Measurements from ENCODE around the gene DOK4. TPM values are rescaled to one million over a fixed set of nuclear protein-coding genes. Genes with fewer than 3 reads are reported as not detected.

The DOK4 gene
- total RNA-seq, 1 donor from 2014 or later: 25.5 TPM

DNA sequence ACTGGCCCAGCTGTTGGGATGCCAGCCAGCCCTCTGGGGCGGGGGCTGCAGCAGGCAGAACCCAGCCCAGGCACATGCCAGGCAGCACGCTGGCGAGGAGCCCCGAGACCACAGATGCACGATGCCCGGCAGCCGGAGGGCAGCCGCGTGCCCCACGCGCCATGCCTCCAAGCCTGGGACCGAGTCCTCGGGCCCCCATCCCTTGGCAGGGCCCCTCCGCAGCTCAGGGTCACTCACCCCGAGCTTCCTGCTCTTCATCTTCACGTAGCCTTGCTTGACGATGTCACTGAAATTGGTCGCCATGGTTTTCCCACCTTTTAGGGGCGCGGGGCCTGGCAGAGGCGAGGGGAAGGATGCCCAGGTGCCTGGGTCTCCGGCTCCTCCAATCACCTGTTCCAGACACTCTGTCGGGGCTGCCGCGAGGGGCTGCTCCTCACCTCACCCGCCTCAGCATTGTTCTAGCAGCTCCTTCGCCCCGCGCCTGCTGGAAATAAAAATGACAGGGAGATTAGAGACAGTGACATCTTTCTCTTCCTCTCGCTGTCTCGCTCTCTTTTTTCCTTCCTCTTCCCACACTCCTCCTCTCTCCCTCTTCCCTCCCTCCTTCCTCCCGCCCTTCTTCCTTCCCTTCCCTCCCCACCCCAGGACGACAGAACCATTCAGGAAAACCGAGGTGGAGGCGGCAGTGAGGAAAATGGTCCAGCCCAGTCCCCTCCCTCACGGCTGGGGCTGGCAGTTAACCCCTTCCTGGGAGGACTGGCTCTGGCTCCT lies 6.9 kb downstream of the DOK4 start:
- Mint-ChIP-seq H3K27ac (ENCODE audit: unreplicated experiment) (no peak overlapping the region), H3K4me1 (ENCODE audit: low read depth, unreplicated experiment) (peaks cover 9% of the 10 kb centered on the region), H3K4me3 (ENCODE audit: unreplicated experiment) (peak overlapping the region; percentile 81), H3K36me3 (ENCODE audit: low read depth, unreplicated experiment) (peaks cover 2% of the 10 kb centered on the region), H3K9me3 (ENCODE audit: unreplicated experiment) (no peaks in the 10 kb centered on the region), H3K27me3 (ENCODE audit: low read depth, unreplicated experiment) (no peaks in the 10 kb centered on the region)
- H3K4me1 ChIP-seq (ENCODE audit: insufficient read depth, low read length): peaks cover 20% of the 10 kb centered on the region
- FAIRE-seq (no peak), DNase-seq (ENCODE audit: low read depth) (peak; percentile 54)
- no peaks in the 10 kb centered on the region for H3K9me3 ChIP-seq (ENCODE audit: insufficient read depth, low read depth, low read length)
- no peaks in the 10 kb centered on the region for H3K36me3 ChIP-seq (ENCODE audit: insufficient read depth, low read length)
- peak overlapping the region; percentile 94 for H3K4me2 ChIP-seq (ENCODE audit: low read length)
- H4K20me1 ChIP-seq (ENCODE audit: insufficient read depth, low read length): peaks cover 25% of the 10 kb centered on the region
- TF ChIP-seq, protein P1, sequence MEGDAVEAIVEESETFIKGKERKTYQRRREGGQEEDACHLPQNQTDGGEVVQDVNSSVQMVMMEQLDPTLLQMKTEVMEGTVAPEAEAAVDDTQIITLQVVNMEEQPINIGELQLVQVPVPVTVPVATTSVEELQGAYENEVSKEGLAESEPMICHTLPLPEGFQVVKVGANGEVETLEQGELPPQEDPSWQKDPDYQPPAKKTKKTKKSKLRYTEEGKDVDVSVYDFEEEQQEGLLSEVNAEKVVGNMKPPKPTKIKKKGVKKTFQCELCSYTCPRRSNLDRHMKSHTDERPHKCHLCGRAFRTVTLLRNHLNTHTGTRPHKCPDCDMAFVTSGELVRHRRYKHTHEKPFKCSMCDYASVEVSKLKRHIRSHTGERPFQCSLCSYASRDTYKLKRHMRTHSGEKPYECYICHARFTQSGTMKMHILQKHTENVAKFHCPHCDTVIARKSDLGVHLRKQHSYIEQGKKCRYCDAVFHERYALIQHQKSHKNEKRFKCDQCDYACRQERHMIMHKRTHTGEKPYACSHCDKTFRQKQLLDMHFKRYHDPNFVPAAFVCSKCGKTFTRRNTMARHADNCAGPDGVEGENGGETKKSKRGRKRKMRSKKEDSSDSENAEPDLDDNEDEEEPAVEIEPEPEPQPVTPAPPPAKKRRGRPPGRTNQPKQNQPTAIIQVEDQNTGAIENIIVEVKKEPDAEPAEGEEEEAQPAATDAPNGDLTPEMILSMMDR (IDR thresholded peaks at IDR 0.05; ENCODE audit: insufficient read depth, low read depth, low read length): no peak
- peak overlapping the region; percentile 68 for H3K4me3 ChIP-seq (ENCODE audit: insufficient read depth, low read depth, low read length)
- H3K27ac ChIP-seq (ENCODE audit: low read depth, low read length): no peak overlapping the region
- H3K27me3 ChIP-seq (ENCODE audit: insufficient read depth, low read length): no peaks in the 10 kb centered on the region
- no peaks in the 10 kb centered on the region for H3K79me2 ChIP-seq (ENCODE audit: insufficient read depth, low read length)
- peak overlapping the region; percentile 72 for H3K9ac ChIP-seq (ENCODE audit: low read length)
- peak overlapping the region; percentile 53 for H2AFZ ChIP-seq (ENCODE audit: low read depth, low read length)

DNA sequence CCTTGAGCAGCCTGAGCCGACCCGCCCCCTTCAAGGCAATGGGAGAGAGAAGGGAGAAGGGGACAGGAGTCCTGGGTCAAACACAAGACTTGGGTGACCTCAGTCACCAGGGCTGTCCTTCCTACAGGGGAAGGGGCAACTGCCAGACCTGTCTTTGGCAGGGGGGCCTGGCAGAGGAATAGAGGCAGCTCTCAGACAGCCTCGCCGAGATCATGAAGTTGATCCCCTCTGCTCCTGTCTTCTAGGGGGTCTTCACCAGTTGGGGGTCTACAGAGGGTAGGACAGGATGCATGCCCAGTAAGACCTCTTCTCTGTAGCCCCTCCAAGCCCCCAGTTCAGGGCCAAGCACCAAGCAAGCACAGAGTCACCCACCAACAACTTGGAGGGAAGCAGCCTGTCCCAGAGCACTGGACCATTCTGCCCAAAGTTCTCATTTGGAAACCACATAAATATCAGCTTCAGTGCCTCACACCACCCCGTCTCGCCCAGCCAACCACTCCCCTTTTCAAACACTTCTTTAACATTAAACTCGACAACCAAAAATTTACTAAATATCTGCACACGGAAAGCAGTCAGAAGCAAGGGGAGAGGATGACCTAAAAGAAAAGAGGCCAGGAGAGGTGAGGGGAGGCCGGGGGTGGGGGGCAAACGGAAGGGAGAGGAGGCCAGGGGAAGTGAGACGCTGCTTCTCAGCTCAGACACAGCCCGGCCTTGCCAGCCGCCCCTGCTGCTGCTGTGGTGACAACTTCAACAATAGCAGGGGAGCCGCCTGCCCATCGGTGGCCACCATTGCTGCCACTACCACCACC lies 7.7 kb downstream of the DOK4 start:
- Mint-ChIP-seq H3K36me3 (ENCODE audit: low read depth, unreplicated experiment) (peaks cover 2% of the 10 kb centered on the region), H3K27me3 (ENCODE audit: low read depth, unreplicated experiment) (no peaks in the 10 kb centered on the region), H3K4me1 (ENCODE audit: low read depth, unreplicated experiment) (peaks cover 9% of the 10 kb centered on the region), H3K27ac (ENCODE audit: unreplicated experiment) (no peak overlapping the region), H3K4me3 (ENCODE audit: unreplicated experiment) (peak overlapping the region; percentile 76), H3K9me3 (ENCODE audit: unreplicated experiment) (no peaks in the 10 kb centered on the region)
- peak overlapping the region; percentile 68 for H3K4me3 ChIP-seq (ENCODE audit: insufficient read depth, low read depth, low read length)
- TF ChIP-seq, protein P1 (IDR thresholded peaks at IDR 0.05; ENCODE audit: insufficient read depth, low read depth, low read length): no peak
- TF ChIP-seq EZH2 (IDR thresholded peaks at IDR 0.05; ENCODE audit: insufficient read depth, low read length): no peak
- H3K4me1 ChIP-seq (ENCODE audit: insufficient read depth, low read length): peaks cover 20% of the 10 kb centered on the region
- H4K20me1 ChIP-seq (ENCODE audit: insufficient read depth, low read length): peaks cover 25% of the 10 kb centered on the region
- no peaks in the 10 kb centered on the region for H3K9me3 ChIP-seq (ENCODE audit: insufficient read depth, low read depth, low read length)
- no peaks in the 10 kb centered on the region for H3K79me2 ChIP-seq (ENCODE audit: insufficient read depth, low read length)
- no peak for FAIRE-seq
- peak overlapping the region; percentile 72 for H3K9ac ChIP-seq (ENCODE audit: low read length)
- peak overlapping the region; percentile 53 for H2AFZ ChIP-seq (ENCODE audit: low read depth, low read length)
- no peak overlapping the region for H3K27ac ChIP-seq (ENCODE audit: low read depth, low read length)
- DNase-seq (ENCODE audit: low read depth): no peak
- H3K27me3 ChIP-seq (ENCODE audit: insufficient read depth, low read length): no peaks in the 10 kb centered on the region
- peak overlapping the region; percentile 94 for H3K4me2 ChIP-seq (ENCODE audit: low read length)
- H3K36me3 ChIP-seq (ENCODE audit: insufficient read depth, low read length): peaks cover 4% of the 10 kb centered on the region
